GM12801 (cell line): ENCODE measurements around the gene DDX46.

Source experiments
- TF ChIP-seq, protein P1 (sequence below): IDR thresholded peaks from one replicate; pipeline ENCODE4 v1.5.1; 2011; ENCODE audit warnings: control low read depth; ENCODE audit not compliant: insufficient read length; ENCODE audit errors: extremely low read depth

DDX46 gene

DNA sequence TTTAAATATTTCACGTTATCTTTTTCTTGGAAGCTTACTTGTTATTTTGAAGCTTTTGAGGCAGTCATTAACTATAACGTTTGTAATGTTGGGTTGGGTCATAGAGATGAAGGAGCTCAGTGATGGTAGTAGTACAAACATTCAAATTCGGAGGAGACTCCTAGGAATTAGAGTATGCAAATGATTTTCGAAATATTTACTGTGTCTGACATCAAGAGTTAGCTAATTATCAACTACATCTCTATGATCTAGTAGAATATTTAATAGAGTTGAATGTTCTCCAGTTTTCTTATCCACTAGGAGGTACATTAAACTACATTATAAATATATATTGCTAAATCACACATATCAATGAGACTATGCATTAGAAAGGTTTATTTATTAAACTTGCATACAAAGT is 58.4 kb downstream of the DDX46 start:
- TF ChIP-seq, protein P1, sequence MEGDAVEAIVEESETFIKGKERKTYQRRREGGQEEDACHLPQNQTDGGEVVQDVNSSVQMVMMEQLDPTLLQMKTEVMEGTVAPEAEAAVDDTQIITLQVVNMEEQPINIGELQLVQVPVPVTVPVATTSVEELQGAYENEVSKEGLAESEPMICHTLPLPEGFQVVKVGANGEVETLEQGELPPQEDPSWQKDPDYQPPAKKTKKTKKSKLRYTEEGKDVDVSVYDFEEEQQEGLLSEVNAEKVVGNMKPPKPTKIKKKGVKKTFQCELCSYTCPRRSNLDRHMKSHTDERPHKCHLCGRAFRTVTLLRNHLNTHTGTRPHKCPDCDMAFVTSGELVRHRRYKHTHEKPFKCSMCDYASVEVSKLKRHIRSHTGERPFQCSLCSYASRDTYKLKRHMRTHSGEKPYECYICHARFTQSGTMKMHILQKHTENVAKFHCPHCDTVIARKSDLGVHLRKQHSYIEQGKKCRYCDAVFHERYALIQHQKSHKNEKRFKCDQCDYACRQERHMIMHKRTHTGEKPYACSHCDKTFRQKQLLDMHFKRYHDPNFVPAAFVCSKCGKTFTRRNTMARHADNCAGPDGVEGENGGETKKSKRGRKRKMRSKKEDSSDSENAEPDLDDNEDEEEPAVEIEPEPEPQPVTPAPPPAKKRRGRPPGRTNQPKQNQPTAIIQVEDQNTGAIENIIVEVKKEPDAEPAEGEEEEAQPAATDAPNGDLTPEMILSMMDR: no peak

DNA sequence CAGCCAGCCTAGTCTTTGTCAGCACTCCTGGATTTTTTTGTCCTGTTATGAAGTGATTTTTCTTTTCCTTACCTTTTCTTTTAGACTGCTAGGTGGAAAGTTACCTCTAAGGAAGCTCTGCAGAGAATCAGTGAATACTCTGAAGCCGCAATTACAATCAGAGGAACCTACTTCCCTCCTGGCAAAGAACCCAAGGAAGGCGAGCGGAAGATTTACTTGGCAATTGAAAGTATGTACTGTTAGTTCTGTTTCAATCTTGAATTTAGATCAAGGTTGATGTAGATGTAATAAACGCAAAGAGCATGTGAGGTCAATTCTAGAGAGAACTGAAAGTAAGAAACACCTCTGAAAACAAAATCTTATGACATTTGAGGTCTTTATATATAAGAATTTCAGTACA is 60.2 kb downstream of the DDX46 start:
- TF ChIP-seq, protein P1: no peak

DNA sequence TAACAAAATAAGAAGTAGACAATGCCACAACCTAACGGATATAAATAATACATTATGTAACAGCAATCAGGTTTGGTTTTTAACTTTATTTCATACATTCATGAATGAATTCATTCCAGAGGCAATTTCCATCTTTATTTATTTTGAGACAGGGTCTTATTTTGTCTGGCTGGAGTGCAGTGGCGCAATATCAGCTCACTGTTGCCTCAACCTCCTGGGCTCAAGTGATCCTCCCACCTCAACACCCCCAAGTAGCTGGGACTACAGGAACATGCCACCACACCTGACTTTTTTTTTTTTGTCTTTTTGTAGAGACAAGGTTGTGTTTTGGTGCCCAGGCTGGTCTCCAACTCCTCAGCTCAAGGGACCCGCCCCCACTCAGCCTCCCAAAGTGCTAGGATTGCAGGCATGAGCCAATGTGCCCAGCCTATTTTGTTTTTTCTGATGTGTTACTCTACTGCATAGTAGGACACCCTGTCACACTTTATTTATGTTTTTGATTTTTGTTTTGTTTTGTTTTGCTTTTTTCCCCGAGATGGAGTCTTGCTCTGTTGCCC is 60.9 kb downstream of the DDX46 start:
- TF ChIP-seq, protein P1: no peak

DNA sequence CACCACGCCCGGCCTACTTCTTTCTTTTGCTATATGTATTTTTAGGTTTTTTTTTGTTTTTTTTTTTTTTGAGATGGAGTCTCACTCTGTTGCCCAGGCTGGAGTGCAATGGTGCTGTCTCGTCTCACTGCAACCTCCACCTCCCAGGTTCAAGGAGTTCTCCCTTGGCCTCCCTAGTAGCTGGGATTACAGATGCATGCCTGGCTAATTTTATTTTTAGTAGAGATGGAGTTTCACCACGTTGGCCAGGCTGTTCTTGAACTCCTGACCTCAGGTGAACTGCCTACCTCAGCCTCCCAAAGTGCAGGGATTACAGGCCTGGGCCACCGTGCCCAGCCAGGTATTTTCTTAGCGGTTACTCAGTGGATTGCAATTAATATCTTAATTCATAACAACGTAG is 63.3 kb downstream of the DDX46 start:
- TF ChIP-seq, protein P1: no peak

DNA sequence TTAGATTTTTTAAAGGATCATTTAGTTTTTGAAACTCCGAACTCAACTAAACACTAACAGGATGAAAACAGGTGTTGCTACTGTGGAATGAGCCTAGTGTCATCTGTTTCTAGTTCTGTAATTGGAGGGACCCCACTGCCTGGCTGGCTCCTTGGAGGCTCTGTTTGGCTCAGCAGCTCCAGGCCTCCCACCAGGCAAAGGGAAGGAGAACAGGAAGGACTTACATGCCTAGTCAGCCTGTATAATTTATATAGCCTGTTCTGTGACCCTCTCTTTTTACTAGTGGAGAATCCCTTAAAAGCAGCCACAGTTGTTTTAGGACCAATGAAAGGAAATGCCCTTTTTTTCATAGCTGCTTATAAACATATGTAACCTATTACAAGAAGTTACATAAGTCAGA is 66.1 kb downstream of the DDX46 start:
- TF ChIP-seq, protein P1: no peak

DNA sequence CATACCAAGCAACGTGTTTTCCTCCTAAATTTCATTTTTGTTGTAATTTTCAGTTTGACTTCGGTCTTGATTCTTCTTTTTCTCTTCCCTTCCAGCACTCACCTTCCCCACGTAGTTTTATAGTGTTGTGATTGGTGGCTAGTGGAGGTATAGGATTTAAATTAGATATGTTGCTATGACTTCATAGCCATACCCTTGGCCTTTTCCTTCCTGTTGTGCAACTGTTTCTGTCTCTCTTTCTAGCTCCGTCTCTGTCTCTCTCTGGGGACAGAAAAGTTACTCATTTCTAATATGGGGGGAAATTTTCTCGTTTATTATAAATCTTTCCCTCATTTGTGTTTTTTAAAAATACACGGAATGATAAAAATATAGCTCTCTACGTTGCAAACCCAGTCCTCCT is 66.6 kb downstream of the DDX46 start:
- TF ChIP-seq, protein P1: no peak

DNA sequence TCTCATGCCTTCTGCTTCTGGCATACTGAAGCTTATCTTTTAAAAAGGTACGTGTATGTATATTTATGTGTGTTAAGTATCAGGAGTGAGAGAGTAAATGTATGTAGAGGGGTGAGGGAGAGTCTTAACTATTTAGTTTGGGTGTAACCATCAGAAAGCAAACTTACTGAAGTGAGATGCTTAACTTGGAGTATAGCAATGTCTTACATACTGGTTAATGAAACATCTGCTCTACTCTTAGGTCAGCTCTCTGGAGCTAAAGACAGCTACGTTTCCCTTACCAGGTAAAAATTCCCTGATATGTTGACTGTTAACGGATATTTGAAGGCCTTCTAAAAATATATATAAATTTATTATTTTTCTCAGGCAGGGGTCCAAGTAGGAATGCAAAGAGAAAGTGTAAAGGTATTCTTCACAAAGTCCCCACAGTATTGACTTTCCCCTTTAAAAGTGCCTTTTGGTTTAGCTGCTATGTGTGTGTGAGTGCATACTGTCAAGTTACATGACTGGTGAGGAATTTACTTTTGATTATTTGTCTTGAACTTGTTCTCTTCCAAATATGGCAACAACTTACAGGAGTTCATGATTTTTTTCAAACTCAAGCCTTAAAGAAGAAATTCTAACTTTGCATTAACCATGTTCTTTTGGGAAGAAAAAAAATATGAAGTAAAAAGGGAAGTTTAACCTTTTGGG is 74.9 kb downstream of the DDX46 start:
- TF ChIP-seq, protein P1: no peak
